Stimulated activated CD4-positive, alpha-beta T cell treated with anti-CD3 and anti-CD28 coated beads, Interleukin-1b, Interleukin-23, amount 100 ng/mL, for 4 hours (primary cell): ENCODE measurements around the gene OR56A1.
"Not testable (repeated sequence)": the region's sequence is repeated elsewhere in the genome, so short reads cannot be mapped to it uniquely, and the experiment has no call there.

Source experiments
- DNase-seq, 2 donors: peaks; one replicate each; pipeline ENCODE4 v3.0.0-alpha.2; 2020; ENCODE audit warnings: low read depth in 2 of 2

The OR56A1 gene, protein sequence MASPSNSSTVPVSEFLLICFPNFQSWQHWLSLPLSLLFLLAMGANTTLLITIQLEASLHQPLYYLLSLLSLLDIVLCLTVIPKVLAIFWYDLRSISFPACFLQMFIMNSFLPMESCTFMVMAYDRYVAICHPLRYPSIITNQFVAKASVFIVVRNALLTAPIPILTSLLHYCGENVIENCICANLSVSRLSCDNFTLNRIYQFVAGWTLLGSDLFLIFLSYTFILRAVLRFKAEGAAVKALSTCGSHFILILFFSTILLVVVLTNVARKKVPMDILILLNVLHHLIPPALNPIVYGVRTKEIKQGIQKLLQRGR

DNA sequence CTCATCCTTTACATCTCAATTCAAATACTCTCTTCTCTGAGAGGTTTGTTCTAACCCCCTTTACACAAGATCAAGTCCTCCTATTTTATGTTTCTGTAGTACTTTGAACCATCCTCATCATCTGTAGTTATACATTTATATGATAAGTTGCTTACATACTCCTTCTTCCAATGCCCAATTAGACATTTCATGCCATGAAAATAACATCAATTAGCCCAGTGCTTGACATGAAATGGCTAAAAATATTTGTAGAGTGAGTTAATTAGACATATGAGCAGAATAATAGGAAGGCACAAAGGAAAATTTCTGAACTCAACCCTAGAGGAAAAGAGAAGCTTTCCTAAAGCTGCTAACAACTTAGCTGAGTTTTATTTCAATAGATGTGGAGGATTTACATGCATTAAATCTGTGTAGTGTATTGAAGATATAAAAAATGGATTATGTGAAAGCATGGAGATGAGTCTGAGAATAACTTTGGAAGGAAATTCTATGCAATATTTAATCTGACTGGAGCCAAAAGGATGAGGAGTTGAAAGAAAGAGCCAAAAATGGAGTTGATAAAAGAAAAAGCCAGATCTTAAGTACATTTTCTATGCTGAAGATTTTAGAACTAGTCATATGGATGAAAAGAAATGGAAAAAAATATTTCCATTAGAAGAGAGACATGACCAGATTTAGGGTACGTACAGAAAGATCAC, at the start of gene OR56A1:
TSS of gene OR56A1 (minus strand) at position 51 of the 698 bp plus-strand sequence. CDS start 3,066 bp downstream, outside the sequence.
- no peak for DNase-seq

GRCh38 chr11:6079463-6079862, 48.9 kb upstream of the OR56A1 start:
- no peak for DNase-seq

DNA sequence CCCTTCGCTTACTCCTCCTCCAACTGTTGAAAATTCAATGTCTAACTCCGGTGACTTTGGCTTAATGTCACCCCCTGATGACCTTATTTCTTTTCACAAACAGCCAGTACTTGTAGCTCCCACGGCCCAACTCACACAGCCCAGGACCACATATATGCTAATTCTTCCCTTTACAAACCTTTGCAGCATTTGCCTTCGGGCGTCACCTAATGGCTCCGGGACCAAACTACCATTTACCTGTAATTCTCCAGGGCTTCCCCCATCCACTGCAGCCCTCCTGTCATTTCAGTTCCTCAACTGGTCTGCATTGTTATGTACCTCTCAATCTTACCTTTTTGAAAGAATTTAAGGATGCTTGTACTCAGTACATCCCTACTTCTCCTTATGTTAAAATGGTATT, 47.2 kb upstream of the OR56A1 start:
- no peak for DNase-seq

- DNase-seq, result not testable (repeated sequence)
Observed at GRCh38 chr11:6076443-6076842, 45.9 kb upstream of the OR56A1 start.

DNA sequence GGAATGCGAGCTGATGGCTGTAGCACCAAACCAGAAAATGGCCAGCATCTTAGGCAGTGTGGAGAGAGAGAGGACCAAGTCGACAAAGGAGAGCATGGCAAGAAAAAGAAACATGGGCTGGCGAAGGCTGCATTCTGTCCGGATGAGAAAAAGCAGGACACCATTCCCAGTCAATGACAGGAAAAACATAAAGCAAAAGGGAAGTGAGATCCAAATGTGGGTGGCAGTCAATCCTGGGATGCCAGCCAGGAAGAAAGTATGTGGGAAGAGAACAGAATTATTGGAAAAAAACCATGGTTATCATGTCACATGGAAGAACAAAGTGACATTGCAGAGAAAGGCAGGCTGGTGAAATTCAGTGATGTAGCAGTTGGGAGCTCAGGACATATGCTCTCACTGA, 36.9 kb upstream of the OR56A1 start:
- DNase-seq, result no peak

DNA sequence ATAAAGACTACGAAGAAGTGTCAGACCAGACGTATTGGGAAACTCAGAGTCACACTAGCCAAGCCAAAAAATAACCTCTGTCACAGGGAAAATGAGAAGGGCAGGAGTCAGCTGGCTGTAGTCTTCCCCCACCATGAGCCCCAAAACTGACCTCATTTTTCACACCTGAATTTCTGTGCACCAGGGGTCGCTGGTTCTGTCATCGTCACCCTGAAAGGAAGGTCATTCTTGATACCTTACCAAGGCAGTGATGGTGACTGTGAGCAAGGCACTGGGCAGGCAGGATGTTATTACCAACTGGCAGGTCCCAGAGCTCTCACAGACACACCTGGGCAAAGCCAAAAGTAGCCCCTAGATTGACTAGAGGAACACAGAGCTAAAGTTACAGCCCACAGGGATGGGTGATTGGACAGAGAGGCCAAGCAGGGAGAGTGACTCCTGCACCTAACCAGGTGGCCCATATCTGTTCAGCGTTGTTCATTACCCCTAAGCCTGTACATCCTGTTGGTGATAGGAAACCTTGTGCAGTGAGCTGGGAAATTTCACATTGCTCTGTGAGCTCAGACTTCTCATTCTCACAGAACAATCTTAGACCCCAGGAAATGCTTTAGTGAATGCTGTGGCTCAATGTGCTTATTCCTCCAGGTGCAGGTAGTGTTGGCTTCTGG, 32.3 kb upstream of the OR56A1 start:
- no peak for DNase-seq

- no peak for DNase-seq
Observed at GRCh38 chr11:6061475-6061874, 30.9 kb upstream of the OR56A1 start.

- no peak for DNase-seq
Observed at GRCh38 chr11:6057452-6057851, 26.9 kb upstream of the OR56A1 start.

GRCh38 chr11:6055569-6055968, 25.0 kb upstream of the OR56A1 start:
- DNase-seq, result no peak

DNA sequence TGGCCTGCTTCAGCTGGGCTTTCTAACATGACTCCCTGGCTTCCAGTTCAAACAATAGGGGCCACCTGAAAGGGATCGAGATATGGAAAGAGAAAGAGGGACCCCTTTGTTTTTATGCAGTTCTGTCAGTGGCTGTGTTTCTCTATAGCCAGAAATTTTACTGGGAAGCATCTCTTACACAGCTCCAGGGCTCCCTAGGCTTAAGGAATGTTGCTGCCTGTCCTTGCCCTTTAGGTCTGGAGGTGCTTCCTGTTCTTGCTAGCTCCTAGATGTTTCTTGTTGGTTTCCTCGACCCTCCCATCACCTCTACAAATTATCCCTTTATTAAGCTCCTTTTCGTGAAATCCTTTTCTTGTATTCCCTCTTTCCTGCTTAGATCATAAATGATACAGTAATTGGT, 21.8 kb upstream of the OR56A1 start:
- DNase-seq, result no peak

DNA sequence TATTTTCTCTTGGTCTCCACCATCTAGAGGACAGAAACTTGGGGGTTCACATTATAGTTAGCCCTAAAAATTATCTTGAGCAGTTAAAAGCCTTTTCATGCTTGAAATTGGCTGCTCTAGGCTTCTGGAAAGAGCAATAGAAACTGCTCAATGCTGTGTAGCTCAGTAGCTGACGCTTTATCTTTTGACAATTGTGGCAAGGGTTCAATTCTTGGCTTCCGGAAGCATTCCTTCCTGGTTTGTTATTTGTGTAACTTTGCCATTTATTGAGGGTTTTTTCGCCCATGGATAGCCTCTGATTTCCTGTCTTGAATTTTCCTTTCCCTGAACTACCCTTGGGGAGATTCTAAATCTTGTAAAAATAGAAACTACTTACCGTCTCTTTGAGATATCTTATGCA, 10.3 kb upstream of the OR56A1 start:
- no peak for DNase-seq

- no peak for DNase-seq
Observed at GRCh38 chr11:6027501-6027900, 3.1 kb downstream of the OR56A1 start.

DNA sequence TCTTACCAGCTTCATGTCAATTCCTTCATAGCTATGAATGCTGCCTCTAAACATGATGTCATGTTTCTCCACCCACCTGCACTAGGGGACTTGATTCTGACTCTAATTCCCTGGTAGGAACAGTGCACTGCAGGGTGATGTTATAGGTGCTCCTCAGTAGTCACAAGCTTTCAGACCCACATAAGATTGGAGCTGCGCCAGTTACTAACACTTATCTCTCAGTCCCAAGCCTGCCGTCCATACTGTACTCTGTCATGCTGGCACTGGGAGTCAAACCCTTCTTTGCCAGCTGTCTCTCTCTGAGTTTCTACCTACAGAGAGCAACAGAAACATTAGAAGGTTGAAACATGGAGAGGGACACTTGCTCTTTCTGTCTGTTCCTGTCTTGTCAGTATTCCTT, 5.5 kb downstream of the OR56A1 start:
- no peak for DNase-seq

DNA sequence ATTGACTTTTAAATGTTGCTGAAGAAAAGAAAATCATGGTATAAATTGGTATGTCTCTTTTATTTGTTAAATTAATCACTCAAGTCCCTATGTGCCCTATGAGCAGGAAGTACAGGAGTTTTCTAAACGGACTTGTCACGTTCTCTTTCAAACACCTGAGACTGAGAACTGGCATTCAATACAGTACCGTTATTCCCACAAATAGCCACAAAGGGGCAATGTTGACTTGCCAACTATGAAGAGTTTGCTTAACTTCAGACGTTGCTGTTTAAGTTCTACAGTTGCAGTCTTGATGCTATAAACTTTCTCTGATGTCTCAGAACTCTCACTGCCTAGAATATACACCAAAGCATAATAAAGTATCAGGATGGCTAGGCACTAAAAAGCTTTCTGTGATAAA, 7.6 kb downstream of the OR56A1 start:
- DNase-seq, result no peak

- DNase-seq, result no peak
Observed at GRCh38 chr11:6013042-6013441, 17.5 kb downstream of the OR56A1 start.

- DNase-seq, result no peak
Observed at GRCh38 chr11:6012035-6012668, 18.4 kb downstream of the OR56A1 start.

DNA sequence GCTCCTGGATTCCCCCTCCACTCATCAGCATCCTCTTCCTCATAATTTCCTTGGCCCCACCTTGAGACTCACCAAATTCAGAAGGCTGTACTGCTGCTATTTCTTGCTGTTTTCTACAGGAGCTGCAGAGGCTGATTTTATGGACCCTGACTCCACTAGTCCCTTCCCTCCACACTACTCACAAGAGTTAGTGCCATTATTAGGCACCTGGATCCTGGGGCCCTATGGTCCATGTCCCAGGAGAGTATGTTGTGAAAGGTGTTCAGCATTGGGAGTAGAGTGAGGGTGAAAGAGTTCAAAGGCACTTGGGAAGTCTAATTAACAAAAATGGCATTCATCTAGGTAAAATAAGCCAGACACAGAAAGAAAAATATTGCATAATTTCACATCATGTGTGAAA, 23.7 kb downstream of the OR56A1 start, which contains the start of gene OR56A4:
TSS of gene OR56A4 (minus strand) at position 101 of the 400 bp plus-strand sequence. CDS start 3,954 bp downstream, outside the sequence.
- no peak for DNase-seq

DNA sequence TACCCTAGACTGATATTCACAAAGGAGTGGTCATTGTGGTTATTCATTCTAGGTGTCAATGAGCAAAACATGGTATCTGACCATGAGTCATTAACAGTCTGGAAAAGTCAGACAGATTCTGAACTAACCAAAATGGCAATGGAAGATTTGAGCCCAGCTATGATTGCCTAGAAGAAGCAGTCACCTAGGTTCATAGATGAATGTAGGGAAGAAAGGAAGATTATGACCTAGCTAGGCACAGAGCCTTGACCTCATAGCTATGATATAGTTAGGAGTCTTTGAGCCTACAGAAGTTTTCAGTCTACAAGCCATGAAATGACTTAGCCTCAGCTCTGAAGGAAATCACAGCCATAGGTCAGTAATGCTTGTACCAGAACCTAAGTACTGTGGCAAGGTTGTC, 24.2 kb downstream of the OR56A1 start:
- no peak for DNase-seq

DNA sequence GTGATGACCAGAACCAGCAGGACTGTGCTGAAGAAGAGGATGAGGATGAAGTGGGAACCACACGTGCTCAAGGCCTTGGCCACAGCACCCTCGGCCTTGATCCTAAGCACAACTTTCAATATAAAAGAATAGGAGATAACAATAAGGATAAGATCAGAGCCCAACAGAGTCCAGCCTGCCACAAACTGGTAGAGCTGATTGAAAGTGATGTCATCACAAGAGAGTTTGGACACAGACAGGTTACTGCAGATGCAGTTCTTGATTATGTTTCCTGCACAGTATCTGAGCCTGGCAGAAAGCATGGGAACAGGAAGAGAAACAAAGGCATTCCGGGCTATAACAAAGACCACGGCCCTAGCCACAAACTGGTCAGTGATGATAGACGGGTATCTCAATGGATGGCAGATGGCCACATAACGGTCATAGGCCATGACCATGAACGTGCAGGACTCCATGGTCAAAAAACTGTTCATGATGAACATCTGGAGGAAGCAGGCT, 28.3 kb downstream of the OR56A1 start:
- no peak for DNase-seq

DNA sequence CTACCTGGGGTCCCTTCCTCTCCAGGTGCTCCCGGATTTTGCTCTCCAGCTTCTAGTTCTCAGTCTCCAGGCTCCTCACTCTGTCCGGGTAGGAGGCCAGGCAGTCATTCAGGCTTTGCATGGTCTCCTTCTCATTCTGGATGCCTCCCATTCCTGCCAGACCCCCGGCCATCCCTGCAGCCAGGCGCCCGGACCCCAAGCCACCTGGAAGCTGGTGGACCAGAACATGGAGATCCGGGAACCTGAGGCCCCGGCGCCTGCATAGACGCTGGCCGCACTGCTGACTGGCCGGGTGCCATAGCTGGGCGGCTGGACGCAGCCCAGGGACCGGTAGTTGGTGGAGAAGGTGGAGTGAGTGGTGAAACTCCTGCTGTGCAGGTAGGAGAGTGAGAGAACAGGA, 35.8 kb downstream of the OR56A1 start:
- DNase-seq, result no peak

DNA sequence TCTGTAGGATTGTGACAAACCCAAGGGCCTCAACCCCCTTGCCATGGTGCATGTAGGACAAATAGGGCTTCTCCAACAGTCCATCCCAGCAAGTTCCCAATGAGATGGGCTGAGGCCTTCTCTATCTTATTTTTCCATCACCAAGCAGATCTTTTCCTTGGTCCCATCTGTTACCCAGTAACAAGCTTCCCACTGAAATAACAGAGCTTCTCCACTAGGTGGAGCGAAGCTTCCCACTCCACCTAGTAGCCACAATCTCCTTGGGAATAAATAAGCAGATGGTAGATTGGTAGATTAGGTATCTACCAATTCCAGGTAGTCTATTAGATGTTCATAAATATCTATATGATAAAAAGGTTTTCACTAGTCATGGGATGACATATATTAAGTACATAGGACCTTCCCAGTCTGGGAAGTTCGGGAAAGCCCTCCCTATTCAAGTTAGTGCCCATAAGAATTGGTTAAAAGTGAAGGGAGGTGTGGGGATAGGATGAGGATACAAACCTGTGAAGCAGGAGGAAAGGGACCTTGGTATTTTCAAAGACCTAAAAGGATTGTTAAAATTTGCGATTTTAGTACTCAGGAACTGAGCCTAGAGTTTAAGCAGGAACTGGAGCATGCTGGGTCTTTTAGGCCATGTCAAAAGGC, 37.8 kb downstream of the OR56A1 start:
- no peak for DNase-seq

GRCh38 chr11:5992150-5992549, 38.4 kb downstream of the OR56A1 start:
- no peak for DNase-seq
